HG02885 (cell line): ENCODE measurements around the gene TWNK.
A peak's percentile ranks its signal among the peaks of the same experiment; 100 is the strongest.

Experiments
- ATAC-seq: cut with Tn5 transposase; IDR thresholded peaks from one replicate; pipeline ENCODE4 v1.9.1; 2021; ENCODE audit warnings: mild to moderate bottlenecking; ENCODE audit not compliant: unreplicated experiment, poor library complexity

Gene TWNK

GRCh38 chr10:101042667-101043362 is 55.5 kb downstream of the TWNK start:
- peak; percentile 94 for ATAC-seq

- no peak for ATAC-seq
These were observed 56.0 kb downstream of the TWNK start for GRCh38 chr10:101043363-101043707.
